Activated naive CD4-positive, alpha-beta T cell treated with anti-CD3 and anti-CD28 coated beads for 36 hours (primary cell): ENCODE measurements around the gene FUT8. TPM values are rescaled to one million over a fixed set of nuclear protein-coding genes. Genes with fewer than 3 reads are reported as not detected.

Experiments used
- CTCF ChIA-PET: fragments of 350-600 bp; sonication (Branson Sonifier 250); formaldehyde crosslinking; loops from one replicate; lab custom pipeline; 2021; ENCODE audit warnings: antibody characterized with exemption; lab: Charles Lee
- DNase-seq: peaks from one replicate; pipeline ENCODE4 v3.0.0-alpha.2; 2020
- H3K27ac Mint-ChIP-seq: one replicate; pipeline ENCODE4 v1.8.0; 2021; ENCODE audit warnings: mild to moderate bottlenecking, mixed read lengths
- H3K27me3 Mint-ChIP-seq: one replicate; pipeline ENCODE4 v1.8.0; 2021; ENCODE audit warnings: low read depth, mixed read lengths
- H3K36me3 Mint-ChIP-seq: one replicate; pipeline ENCODE4 v1.8.0; 2021; ENCODE audit warnings: low read depth, mixed read lengths
- H3K4me1 Mint-ChIP-seq: one replicate; pipeline ENCODE4 v1.8.0; 2021; ENCODE audit warnings: low read depth, mixed read lengths
- H3K4me3 Mint-ChIP-seq: one replicate; pipeline ENCODE4 v1.8.0; 2021; ENCODE audit warnings: mild to moderate bottlenecking, moderate library complexity, mixed read lengths
- H3K9me3 Mint-ChIP-seq: one replicate; pipeline ENCODE4 v1.8.0; 2021; ENCODE audit warnings: mixed read lengths
- intact Hi-C: fragments of 100-400 bp; cut with micrococcal nuclease; formaldehyde crosslinking; loops from one replicate; pipeline ENCODE4 v1.15.1; 2023
- total RNA-seq, 2 experiments: library from RNA; stranded (reverse); gene quantifications; one replicate each; pipeline ENCODE4 v1.2.3, GENCODE V29; 2021

The FUT8 gene
- total RNA-seq, 2 experiments from 2014 or later: 34.6 to 38.7 TPM

DNA sequence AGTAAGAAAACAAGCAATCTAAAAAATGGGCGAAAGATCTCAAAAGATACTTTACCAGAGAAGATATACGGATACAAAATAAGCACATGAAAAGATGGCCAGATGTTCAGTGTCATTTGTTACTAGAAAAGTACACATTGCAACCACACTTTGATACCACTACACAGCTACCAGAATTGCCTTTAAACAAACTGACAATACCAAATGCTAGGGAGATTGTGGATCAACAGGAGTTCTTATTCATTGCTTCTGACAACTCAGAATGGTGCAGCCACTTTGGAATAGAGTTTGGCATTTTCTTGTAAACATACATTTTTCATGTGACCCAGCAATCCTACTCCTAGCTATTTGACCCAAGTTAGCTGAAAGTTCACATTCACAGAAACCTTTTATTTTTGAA lies 136.3 kb downstream of the FUT8 start:
- DNase-seq: no peak
- CTCF ChIA-PET: interaction anchor here (0.6 kb wide), 1 partner anchor 614 kb away, joined by 4 read pairs; no protein-coding TSS in a partner anchor
- Mint-ChIP-seq H3K36me3 (no peaks in the 10 kb centered on the region), H3K27me3 (no peaks in the 10 kb centered on the region), H3K9me3 (no peaks in the 10 kb centered on the region), H3K4me1 (peaks cover 26% of the 10 kb centered on the region), H3K27ac (no peak overlapping the region), H3K4me3 (no peak overlapping the region)
- intact Hi-C loops: no loop called here

DNA sequence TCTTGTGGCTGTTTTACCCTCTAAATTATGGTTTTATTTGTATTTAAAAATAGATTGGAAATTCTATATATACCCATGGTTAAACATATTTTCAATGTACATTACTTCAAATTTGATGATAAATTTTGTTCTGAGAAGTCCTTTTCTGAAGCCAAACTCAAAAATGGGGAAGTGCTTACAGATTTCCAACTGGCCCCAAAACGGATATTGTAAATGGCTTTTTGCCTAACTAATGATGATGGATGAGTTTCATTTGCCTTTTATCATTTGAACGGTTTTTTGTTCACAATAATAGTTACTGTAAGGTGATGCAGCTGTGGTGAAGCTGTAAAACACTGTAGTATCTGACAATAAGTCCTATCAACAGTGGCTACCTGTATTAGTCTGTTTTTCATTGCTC lies 136.9 kb downstream of the FUT8 start:
- Mint-ChIP-seq H3K9me3 (no peaks in the 10 kb centered on the region), H3K36me3 (no peaks in the 10 kb centered on the region), H3K4me3 (no peak overlapping the region), H3K27me3 (no peaks in the 10 kb centered on the region), H3K27ac (no peak overlapping the region), H3K4me1 (peaks cover 26% of the 10 kb centered on the region)
- no peak for DNase-seq
- CTCF ChIA-PET: no interaction called here
- intact Hi-C loops: no loop called here

DNA sequence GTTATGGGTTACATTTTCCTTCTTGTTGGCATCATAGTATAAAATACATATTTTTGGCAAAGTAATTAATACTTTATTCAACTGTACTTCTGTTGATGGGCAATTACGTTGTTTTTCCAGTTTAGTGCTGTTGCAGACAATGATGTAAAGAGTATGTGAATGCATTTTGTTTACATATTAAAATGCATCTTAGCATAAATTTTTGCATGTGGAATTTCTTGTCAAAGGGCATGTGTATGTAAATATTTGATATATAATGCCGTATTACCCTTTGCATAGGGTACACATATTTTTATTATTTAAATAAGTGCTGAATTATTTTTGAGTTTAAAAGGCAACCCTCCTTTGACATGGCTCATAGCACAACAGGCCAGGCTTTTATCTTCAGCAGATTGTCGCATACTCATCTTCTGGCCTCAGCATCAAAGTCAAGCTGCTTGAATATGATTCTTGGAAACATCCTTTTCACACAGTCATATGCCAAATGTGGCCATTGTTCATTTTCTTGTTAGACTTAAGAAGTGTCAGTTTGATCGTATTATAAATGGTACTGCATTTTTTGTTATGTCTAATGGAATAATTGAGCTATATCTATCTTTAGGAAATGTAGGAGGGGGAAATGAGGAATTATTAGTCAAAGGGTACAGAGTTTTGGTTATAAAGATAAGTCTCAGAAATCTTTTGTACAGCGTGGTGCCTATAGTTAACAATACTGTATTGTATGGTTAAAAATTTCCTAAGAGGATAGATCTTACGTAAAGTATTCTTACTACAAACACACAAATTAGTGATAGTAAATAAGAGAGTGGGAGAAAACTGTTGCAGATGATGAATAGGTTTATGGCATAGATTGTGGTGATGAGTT lies 138.5 kb downstream of the FUT8 start:
- no peaks in the 10 kb centered on the region for H3K36me3 Mint-ChIP-seq
- no peak overlapping the region for H3K4me3 Mint-ChIP-seq
- H3K27ac Mint-ChIP-seq: peak overlapping the region; percentile 46
- no peaks in the 10 kb centered on the region for H3K27me3 Mint-ChIP-seq
- no peaks in the 10 kb centered on the region for H3K9me3 Mint-ChIP-seq
- DNase-seq: peak; percentile 16
- H3K4me1 Mint-ChIP-seq: peaks cover 26% of the 10 kb centered on the region
- intact Hi-C loops: no loop called here
- CTCF ChIA-PET: interaction anchor here (1.0 to 1.3 kb wide), 2 partner anchors 11 to 51 kb away, joined by 3 to 4 read pairs; no protein-coding TSS in a partner anchor

DNA sequence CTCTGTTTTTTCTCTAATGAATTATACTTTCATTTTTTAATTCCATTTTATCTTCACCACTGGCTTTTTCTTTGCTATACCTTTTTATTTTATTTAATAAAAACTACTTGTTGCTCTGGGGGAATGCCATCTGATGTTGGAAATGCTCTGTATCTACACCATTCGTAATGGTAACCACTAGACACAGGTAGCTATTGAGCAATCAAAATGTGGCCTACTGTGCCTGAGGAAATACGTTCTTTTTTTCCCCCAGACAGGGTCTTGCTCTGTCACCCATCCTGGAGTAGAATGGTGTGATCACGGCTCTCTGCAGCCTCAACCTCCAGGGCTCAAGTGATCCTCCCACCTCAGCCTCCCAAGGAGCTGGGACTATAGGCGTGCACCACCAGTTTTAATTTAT lies 140.2 kb downstream of the FUT8 start:
- intact Hi-C loops: no loop called here
- Mint-ChIP-seq H3K27me3 (no peaks in the 10 kb centered on the region), H3K4me3 (no peak overlapping the region), H3K27ac (no peak overlapping the region), H3K9me3 (no peaks in the 10 kb centered on the region), H3K36me3 (no peaks in the 10 kb centered on the region), H3K4me1 (peaks cover 26% of the 10 kb centered on the region)
- CTCF ChIA-PET: interaction anchor here (1.7 kb wide), 1 partner anchor 10 kb away, joined by 6 read pairs; no protein-coding TSS in a partner anchor
- DNase-seq: no peak

DNA sequence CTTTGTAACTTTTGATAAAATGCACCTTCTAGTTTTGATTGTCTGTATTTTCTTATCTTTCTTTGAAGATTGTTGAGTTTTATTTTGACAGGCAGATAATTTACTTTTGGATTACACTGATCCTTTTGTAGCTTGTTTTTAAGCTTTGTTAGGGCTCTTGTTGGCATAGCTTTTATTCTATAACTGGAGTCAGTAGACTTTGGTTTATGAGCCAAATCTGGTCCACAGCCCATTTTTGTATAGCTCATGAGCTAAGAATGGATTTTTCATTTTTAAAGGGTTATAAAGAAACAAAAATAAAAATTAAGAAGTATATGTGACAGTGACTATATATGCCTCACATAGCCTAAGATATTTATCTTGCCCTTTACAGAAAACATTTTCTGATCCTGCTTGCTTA lies 142.3 kb downstream of the FUT8 start:
- CTCF ChIA-PET: interaction anchor here (0.6 kb wide), 1 partner anchor 331 kb away, joined by 3 read pairs; no protein-coding TSS in a partner anchor
- no peak overlapping the region for H3K27ac Mint-ChIP-seq
- intact Hi-C loops: no loop called here
- H3K9me3 Mint-ChIP-seq: no peaks in the 10 kb centered on the region
- no peaks in the 10 kb centered on the region for H3K27me3 Mint-ChIP-seq
- H3K4me1 Mint-ChIP-seq: peaks cover 25% of the 10 kb centered on the region
- H3K4me3 Mint-ChIP-seq: no peak overlapping the region
- H3K36me3 Mint-ChIP-seq: no peaks in the 10 kb centered on the region
- DNase-seq: no peak

DNA sequence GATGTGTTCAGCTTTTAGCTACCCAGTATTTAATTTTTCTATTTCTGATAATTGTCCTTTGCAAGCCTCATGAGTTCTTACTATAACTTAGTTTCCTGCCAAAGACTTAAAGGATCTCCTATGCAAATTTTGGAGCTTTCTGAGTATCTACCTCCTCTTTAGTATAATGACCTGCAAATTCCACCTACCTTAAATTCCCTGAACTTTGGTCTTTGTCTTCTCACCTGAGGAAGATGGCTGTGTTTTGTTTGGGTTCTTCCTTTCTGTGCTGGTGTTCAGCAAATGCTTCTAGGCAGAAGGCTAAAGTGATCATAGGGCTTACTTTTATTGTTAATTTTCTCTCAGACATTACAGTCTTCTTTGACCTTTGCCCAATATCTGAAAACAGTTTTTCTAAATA lies 142.8 kb downstream of the FUT8 start:
- no peak overlapping the region for H3K4me3 Mint-ChIP-seq
- H3K4me1 Mint-ChIP-seq: peaks cover 23% of the 10 kb centered on the region
- DNase-seq: no peak
- CTCF ChIA-PET: interaction anchor here (0.6 kb wide), 1 partner anchor 331 kb away, joined by 3 read pairs; no protein-coding TSS in a partner anchor
- no peaks in the 10 kb centered on the region for H3K9me3 Mint-ChIP-seq
- no peak overlapping the region for H3K27ac Mint-ChIP-seq
- intact Hi-C loops: no loop called here
- no peaks in the 10 kb centered on the region for H3K27me3 Mint-ChIP-seq
- no peaks in the 10 kb centered on the region for H3K36me3 Mint-ChIP-seq

DNA sequence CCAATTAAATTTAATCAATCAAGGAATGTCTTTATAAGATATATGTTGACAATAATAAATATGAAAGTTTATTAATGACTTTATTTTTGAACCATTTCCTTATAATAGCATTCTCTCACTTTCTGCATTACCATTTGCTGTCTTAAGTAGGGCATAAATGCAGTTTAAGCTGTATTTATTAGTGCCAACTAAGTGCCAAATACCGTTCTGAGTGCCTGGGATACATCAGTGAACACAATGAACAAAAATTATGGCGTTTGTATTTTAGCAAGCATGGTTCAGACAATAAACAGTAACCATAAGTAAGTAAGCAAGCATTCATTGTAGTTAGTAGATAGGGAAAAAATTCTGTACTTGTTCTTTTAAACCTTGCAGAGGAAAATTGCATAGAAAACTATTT lies 145.8 kb downstream of the FUT8 start:
- H3K4me1 Mint-ChIP-seq: peaks cover 9% of the 10 kb centered on the region
- H3K9me3 Mint-ChIP-seq: no peaks in the 10 kb centered on the region
- H3K27ac Mint-ChIP-seq: no peak overlapping the region
- no peaks in the 10 kb centered on the region for H3K27me3 Mint-ChIP-seq
- CTCF ChIA-PET: interaction anchor here (1.4 kb wide), 1 partner anchor 266 kb away, joined by 5 read pairs; no protein-coding TSS in a partner anchor
- H3K4me3 Mint-ChIP-seq: no peak overlapping the region
- H3K36me3 Mint-ChIP-seq: peaks cover 12% of the 10 kb centered on the region
- no peak for DNase-seq
- intact Hi-C loops: no loop called here

DNA sequence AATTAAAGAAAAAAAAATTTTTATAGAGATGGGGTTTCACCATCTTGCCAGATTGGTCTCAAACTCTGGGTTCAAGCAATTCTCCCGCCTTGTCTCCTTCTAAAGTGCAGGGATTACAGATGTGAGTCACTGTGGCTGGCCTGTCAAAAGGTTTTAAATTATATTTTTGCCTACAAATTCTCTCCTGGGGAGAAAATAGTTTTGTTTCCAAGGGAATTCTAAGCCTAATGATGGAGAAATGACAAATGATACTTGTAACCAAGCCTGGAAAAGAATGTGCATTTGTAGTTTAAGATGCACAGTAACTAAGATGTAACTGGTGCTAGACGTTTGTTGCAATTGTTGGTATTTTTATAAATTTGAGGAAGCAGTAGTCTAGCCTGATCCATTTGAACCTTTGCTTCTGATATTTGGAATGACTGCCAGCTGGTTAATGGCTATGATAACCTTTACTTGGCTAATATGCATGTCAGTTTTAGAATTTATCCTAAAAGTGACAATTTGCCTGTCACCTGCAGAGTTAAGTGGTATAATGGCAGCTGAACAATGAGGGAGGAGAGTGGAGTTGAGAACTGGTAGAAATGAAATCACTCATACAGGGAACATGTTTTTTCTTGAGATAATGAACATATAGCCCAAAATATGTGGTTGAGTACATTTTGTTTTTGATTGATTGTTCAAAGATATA lies 148.0 kb downstream of the FUT8 start:
- intact Hi-C loops: no loop called here
- no peak overlapping the region for H3K4me3 Mint-ChIP-seq
- no peaks in the 10 kb centered on the region for H3K9me3 Mint-ChIP-seq
- no peak overlapping the region for H3K27ac Mint-ChIP-seq
- CTCF ChIA-PET: interaction anchor here (0.7 kb wide), 1 partner anchor 1094 kb away, joined by 3 read pairs; no protein-coding TSS in a partner anchor
- no peaks in the 10 kb centered on the region for H3K27me3 Mint-ChIP-seq
- H3K4me1 Mint-ChIP-seq: peaks cover 12% of the 10 kb centered on the region
- no peak for DNase-seq
- H3K36me3 Mint-ChIP-seq: peaks cover 28% of the 10 kb centered on the region

DNA sequence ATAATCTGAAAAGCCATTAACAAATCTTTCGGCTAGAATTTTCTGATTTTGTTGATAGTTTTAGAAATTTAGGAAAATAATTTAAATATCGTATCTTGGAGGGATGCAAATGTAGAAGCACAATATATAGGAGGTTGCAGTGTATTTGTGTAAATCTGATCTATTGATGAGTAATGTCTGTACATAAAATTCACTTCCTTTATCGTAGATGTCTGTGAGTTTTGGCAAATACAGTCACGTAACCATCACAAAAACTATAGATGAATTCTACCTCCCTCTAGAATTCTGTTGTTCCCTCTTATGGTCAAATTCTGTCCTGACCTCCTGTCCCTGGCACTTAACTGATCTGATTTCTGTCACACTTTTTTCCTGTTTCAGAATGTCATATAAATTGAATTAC lies 151.8 kb downstream of the FUT8 start:
- Mint-ChIP-seq H3K4me3 (no peak overlapping the region), H3K36me3 (peaks cover 33% of the 10 kb centered on the region), H3K27me3 (no peaks in the 10 kb centered on the region), H3K27ac (no peak overlapping the region), H3K4me1 (peaks cover 32% of the 10 kb centered on the region), H3K9me3 (no peaks in the 10 kb centered on the region)
- intact Hi-C loops: no loop called here
- DNase-seq: no peak
- CTCF ChIA-PET: no interaction called here

DNA sequence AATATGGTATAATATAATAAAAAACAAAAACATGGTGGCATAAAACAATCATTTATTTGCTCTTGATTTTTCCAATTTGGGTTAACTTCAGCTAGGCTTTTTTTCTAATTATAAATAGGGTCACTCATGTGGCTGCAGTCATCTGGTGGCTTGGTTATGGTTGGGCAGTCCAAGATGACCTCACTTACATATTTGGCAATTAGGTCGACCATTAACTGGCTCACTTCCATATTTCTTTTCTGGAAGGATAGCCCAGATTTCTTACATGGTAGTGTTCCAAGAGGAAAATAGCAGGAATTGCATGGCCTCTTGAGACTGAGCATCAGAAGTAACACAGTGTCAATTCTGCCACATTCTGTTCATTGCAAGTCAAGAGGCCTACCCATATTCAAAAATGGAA lies 153.4 kb downstream of the FUT8 start:
- H3K36me3 Mint-ChIP-seq: peaks cover 34% of the 10 kb centered on the region
- no peak for DNase-seq
- peaks cover 27% of the 10 kb centered on the region for H3K4me1 Mint-ChIP-seq
- no peak overlapping the region for H3K4me3 Mint-ChIP-seq
- intact Hi-C loops: no loop called here
- CTCF ChIA-PET: no interaction called here
- H3K27me3 Mint-ChIP-seq: no peaks in the 10 kb centered on the region
- peak overlapping the region; percentile 15 for H3K27ac Mint-ChIP-seq
- no peaks in the 10 kb centered on the region for H3K9me3 Mint-ChIP-seq

DNA sequence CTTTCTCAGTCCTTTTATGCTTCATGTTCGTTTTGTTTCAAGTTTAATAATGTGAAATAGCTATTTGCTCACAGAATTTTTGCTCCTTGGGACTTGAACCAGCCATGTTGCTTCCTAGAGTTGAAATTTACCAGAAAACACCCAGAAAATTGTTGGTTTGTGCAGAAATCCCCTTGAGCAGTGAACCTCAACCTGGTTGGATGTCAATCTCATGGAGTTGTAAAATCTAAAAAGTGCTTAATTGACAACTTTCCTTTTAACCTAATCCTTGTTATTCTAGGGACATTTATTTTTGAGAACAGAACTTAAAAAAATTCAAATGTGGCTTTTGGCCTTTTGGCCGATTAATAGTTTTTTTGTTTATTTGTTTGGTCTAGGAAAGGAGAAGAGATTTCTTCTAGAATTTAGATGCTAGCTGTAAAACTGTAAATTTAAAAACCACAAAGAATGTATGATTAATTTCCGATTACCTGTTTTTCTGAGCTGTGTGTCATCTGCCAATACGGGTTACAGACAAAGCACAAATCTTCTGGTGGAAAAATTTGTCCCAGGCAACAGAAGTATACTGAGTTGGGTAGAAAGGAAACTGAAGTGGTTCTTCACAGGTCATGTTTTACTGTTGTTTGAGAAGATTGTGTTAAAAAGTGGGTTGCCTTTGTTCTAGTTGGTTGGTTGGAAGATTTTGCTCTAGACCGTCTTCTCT lies 154.4 kb downstream of the FUT8 start:
- Mint-ChIP-seq H3K4me1 (peaks cover 27% of the 10 kb centered on the region), H3K27me3 (no peaks in the 10 kb centered on the region), H3K9me3 (no peaks in the 10 kb centered on the region), H3K27ac (peak overlapping the region; percentile 30), H3K4me3 (no peak overlapping the region), H3K36me3 (peaks cover 34% of the 10 kb centered on the region)
- intact Hi-C loops: no loop called here
- CTCF ChIA-PET: interaction anchor here (0.6 kb wide), 1 partner anchor 43 kb away, joined by 3 read pairs; no protein-coding TSS in a partner anchor
- DNase-seq: no peak

DNA sequence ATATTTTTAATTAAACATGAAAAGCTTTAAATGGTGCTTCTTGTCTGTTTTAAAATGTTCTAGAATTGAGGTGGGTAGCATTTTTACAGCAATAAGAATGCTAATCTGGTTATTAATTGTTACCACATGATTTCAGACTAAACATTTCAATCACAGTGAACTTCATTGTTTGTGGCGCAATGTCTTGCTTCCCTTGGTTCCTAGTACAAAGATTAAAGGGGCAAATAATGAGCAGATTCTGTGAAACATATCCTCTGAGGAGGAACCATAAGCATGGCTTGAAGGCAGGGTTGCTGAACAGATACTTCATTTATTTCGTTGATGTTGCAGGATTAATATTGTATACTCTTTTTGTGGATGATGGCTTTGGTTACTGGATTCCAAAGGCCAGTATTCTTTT lies 162.1 kb downstream of the FUT8 start:
- Mint-ChIP-seq H3K4me1 (peaks cover 8% of the 10 kb centered on the region), H3K27me3 (no peaks in the 10 kb centered on the region), H3K4me3 (no peak overlapping the region), H3K36me3 (peaks cover 10% of the 10 kb centered on the region), H3K27ac (no peak overlapping the region), H3K9me3 (no peaks in the 10 kb centered on the region)
- CTCF ChIA-PET: no interaction called here
- intact Hi-C loops: no loop called here
- DNase-seq: no peak
